Measurements from ENCODE around the gene PDE6C. TPM values are rescaled to one million over a fixed set of nuclear protein-coding genes. Genes with fewer than 3 reads are reported as not detected.

The PDE6C gene
- total and polyA plus RNA-seq, 2 donors (not counting 1 experiment from before 2014, with no cell fraction given), result not detected

DNA sequence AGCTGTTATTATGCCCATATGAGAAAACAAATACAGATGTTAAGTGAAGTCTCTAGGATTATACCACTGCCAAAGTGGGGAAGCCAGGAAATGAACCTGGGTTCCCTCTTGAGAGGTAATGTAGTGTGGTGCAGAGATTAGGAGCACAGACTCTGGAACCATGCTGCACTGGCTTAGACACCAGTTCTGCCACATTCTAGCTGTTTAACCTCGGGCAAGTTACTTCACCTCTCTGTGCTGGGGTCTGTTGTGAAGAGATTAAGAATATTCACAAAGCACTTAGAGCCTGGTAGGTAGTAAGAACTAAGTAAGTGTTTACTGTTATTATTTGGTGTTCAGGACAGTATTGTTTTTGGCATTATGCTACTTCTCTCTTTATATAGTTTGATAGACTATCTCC lies 41.9 kb downstream of the PDE6C start:
- DNase-seq (no peak), ATAC-seq (ENCODE audit: low read depth) (no peak)
- Histone ChIP-seq H4K20me1 (ENCODE audit: control insufficient read depth, insufficient read depth, low read length, poor library complexity, severe bottlenecking) (no peaks in the 10 kb centered on the region), H3K79me2 (ENCODE audit: control insufficient read depth, insufficient read depth, low read length) (no peaks in the 10 kb centered on the region), H3K4me3 (ENCODE audit: control extremely low read depth in 1 of 5, extremely low read depth in 1 of 5, insufficient read depth in 1 of 5, low read depth in 2 of 5, low read length in 4 of 5) (no peak overlapping the region), H3K27ac (ENCODE audit: low read length in 2 of 2) (no peak overlapping the region), H3K9ac (ENCODE audit: low read length) (no peak overlapping the region), H3K27me3 (replicated peaks in 1 of 4; ENCODE audit: control extremely low read depth in 1 of 4, control insufficient read depth in 3 of 4, insufficient read depth in 4 of 4, low read length in 3 of 4) (no peaks in the 10 kb centered on the region), H3K4me2 (replicated peaks; ENCODE audit: low read depth, low read length, poor library complexity, severe bottlenecking) (no peak overlapping the region), H3K4me1 (ENCODE audit: control insufficient read depth in 2 of 2, insufficient read depth in 2 of 2, low read length in 2 of 2) (no peaks in the 10 kb centered on the region), H3K36me3 (replicated peaks in 1 of 2; ENCODE audit: control extremely low read depth in 1 of 2, control insufficient read depth in 1 of 2, extremely low read depth in 1 of 2, insufficient read depth in 2 of 2, low read length in 1 of 2) (no peaks in the 10 kb centered on the region), H2AFZ (ENCODE audit: insufficient read depth, low read depth, low read length, poor library complexity, severe bottlenecking) (no peak overlapping the region), H3K9me3 (ENCODE audit: control extremely low read depth in 1 of 3, control insufficient read depth in 2 of 3, insufficient read depth in 1 of 3, low read length in 2 of 3) (peaks cover 0 to 2% (median 0%) of the 10 kb centered on the region in 3 donors)
- Mint-ChIP-seq H3K4me1 (no peaks in the 10 kb centered on the region), H3K4me3 (no peak overlapping the region), H3K27ac (no peak overlapping the region), H3K27me3 (no peaks in the 10 kb centered on the region), H3K9me3 (ENCODE audit: insufficient read depth) (peaks cover 2% of the 10 kb centered on the region)
- TF ChIP-seq EZH2 (IDR thresholded peaks at IDR 0.05; ENCODE audit: borderline replicate concordance, insufficient read depth, low read depth, low read length, poor library complexity, severe bottlenecking), result no peak
- TF ChIP-seq, protein P1, sequence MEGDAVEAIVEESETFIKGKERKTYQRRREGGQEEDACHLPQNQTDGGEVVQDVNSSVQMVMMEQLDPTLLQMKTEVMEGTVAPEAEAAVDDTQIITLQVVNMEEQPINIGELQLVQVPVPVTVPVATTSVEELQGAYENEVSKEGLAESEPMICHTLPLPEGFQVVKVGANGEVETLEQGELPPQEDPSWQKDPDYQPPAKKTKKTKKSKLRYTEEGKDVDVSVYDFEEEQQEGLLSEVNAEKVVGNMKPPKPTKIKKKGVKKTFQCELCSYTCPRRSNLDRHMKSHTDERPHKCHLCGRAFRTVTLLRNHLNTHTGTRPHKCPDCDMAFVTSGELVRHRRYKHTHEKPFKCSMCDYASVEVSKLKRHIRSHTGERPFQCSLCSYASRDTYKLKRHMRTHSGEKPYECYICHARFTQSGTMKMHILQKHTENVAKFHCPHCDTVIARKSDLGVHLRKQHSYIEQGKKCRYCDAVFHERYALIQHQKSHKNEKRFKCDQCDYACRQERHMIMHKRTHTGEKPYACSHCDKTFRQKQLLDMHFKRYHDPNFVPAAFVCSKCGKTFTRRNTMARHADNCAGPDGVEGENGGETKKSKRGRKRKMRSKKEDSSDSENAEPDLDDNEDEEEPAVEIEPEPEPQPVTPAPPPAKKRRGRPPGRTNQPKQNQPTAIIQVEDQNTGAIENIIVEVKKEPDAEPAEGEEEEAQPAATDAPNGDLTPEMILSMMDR (IDR thresholded peaks at IDR 0.05), result no peak
- WGBS (ENCODE audit: insufficient coverage), result 86% methylated on average over 1 of the region's 1 CpG
- POLR2A ChIA-PET, result no interaction called here
- CTCF ChIA-PET, result interaction anchor here (1.0 kb wide), 1 partner anchor 10 kb away, joined by 3 read pairs; no protein-coding TSS in a partner anchor
- intact Hi-C loops (cut with micrococcal nuclease), result no loop called here

GRCh38 chr10:93656155-93656554 lies 43.8 kb downstream of the PDE6C start:
- no peak for TF ChIP-seq EZH2 (IDR thresholded peaks at IDR 0.05; ENCODE audit: borderline replicate concordance, insufficient read depth, low read depth, low read length, poor library complexity, severe bottlenecking)
- Histone ChIP-seq H3K4me1 (ENCODE audit: control insufficient read depth in 2 of 2, insufficient read depth in 2 of 2, low read length in 2 of 2) (no peaks in the 10 kb centered on the region), H3K9me3 (ENCODE audit: control extremely low read depth in 1 of 3, control insufficient read depth in 2 of 3, insufficient read depth in 1 of 3, low read length in 2 of 3) (no peaks in the 10 kb centered on the region), H3K36me3 (replicated peaks in 1 of 2; ENCODE audit: control extremely low read depth in 1 of 2, control insufficient read depth in 1 of 2, extremely low read depth in 1 of 2, insufficient read depth in 2 of 2, low read length in 1 of 2) (peaks cover 0 to 4% of the 10 kb centered on the region in 2 experiments), H3K9ac (ENCODE audit: low read length) (no peak overlapping the region), H3K79me2 (ENCODE audit: control insufficient read depth, insufficient read depth, low read length) (no peaks in the 10 kb centered on the region), H3K4me2 (replicated peaks; ENCODE audit: low read depth, low read length, poor library complexity, severe bottlenecking) (no peak overlapping the region), H2AFZ (ENCODE audit: insufficient read depth, low read depth, low read length, poor library complexity, severe bottlenecking) (no peak overlapping the region), H3K27ac (ENCODE audit: low read length in 2 of 2) (no peak overlapping the region), H3K27me3 (replicated peaks in 1 of 4; ENCODE audit: control extremely low read depth in 1 of 4, control insufficient read depth in 3 of 4, insufficient read depth in 4 of 4, low read length in 3 of 4) (no peaks in the 10 kb centered on the region), H4K20me1 (ENCODE audit: control insufficient read depth, insufficient read depth, low read length, poor library complexity, severe bottlenecking) (no peaks in the 10 kb centered on the region), H3K4me3 (ENCODE audit: control extremely low read depth in 1 of 5, extremely low read depth in 1 of 5, insufficient read depth in 1 of 5, low read depth in 2 of 5, low read length in 4 of 5) (no peak overlapping the region)
- no peak for DNase-seq
- ChIA-PET POLR2A (no interaction called here), CTCF (no interaction called here)
- H3K4me1 Mint-ChIP-seq, result no peaks in the 10 kb centered on the region
- no peak overlapping the region for H3K27ac Mint-ChIP-seq
- H3K9me3 Mint-ChIP-seq (ENCODE audit: insufficient read depth), result peaks cover 1% of the 10 kb centered on the region
- intact Hi-C loops (cut with micrococcal nuclease), result no loop called here
- no CpG with 5 or more reads among the region's 1 CpG for WGBS (ENCODE audit: insufficient coverage)
- H3K4me3 Mint-ChIP-seq, result no peak overlapping the region
- ATAC-seq (ENCODE audit: low read depth), result no peak
- H3K27me3 Mint-ChIP-seq, result no peaks in the 10 kb centered on the region

Data from B cell (primary cell).